GM18519 (cell line): ENCODE data around the gene NKX2-4.

Source experiments
- ATAC-seq: cut with Tn5 transposase; IDR thresholded peaks from one replicate; pipeline ENCODE4 v1.9.1; 2021; ENCODE audit warnings: mild to moderate bottlenecking, moderate library complexity; ENCODE audit not compliant: unreplicated experiment, low FRiP score

Gene NKX2-4

GRCh38 chr20:21395051-21395665 lies 2.2 kb downstream of the NKX2-4 start:
- no peak for ATAC-seq

GRCh38 chr20:21394551-21394950 lies 2.8 kb downstream of the NKX2-4 start:
- ATAC-seq, result no peak

GRCh38 chr20:21393816-21394519 lies 3.4 kb downstream of the NKX2-4 start:
- no peak for ATAC-seq

GRCh38 chr20:21393166-21393565 lies 4.2 kb downstream of the NKX2-4 start:
- no peak for ATAC-seq

- ATAC-seq, result no peak
Observed at GRCh38 chr20:21391972-21392352, 5.4 kb downstream of the NKX2-4 start.

- no peak for ATAC-seq
Observed at GRCh38 chr20:21391185-21391971, 5.9 kb downstream of the NKX2-4 start.

GRCh38 chr20:21390768-21391167 lies 6.6 kb downstream of the NKX2-4 start:
- ATAC-seq, result no peak

GRCh38 chr20:21389368-21389767 lies 8.0 kb downstream of the NKX2-4 start:
- no peak for ATAC-seq

GRCh38 chr20:21388566-21388965 lies 8.8 kb downstream of the NKX2-4 start:
- no peak for ATAC-seq

GRCh38 chr20:21387528-21387927 lies 9.8 kb downstream of the NKX2-4 start:
- no peak for ATAC-seq

- no peak for ATAC-seq
Observed at GRCh38 chr20:21386111-21386510, 11.2 kb downstream of the NKX2-4 start.

GRCh38 chr20:21384308-21384892 lies 12.9 kb downstream of the NKX2-4 start:
- no peak for ATAC-seq

- ATAC-seq, result no peak
Observed at GRCh38 chr20:21381619-21382018, 15.7 kb downstream of the NKX2-4 start.

GRCh38 chr20:21380711-21381110 lies 16.6 kb downstream of the NKX2-4 start:
- ATAC-seq, result no peak

GRCh38 chr20:21378259-21378658 lies 19.1 kb downstream of the NKX2-4 start:
- no peak for ATAC-seq

- ATAC-seq, result no peak
Observed at GRCh38 chr20:21377701-21378100, 19.6 kb downstream of the NKX2-4 start.

- ATAC-seq, result no peak
Observed at GRCh38 chr20:21376626-21377025, 20.7 kb downstream of the NKX2-4 start.

GRCh38 chr20:21373436-21373835 lies 23.9 kb downstream of the NKX2-4 start:
- ATAC-seq, result no peak

- ATAC-seq, result no peak
Observed at GRCh38 chr20:21372016-21372415, 25.3 kb downstream of the NKX2-4 start.

GRCh38 chr20:21371193-21371592 lies 26.1 kb downstream of the NKX2-4 start:
- ATAC-seq, result no peak

GRCh38 chr20:21368791-21369190 lies 28.5 kb downstream of the NKX2-4 start:
- no peak for ATAC-seq
